ENCODE data around the gene SSR4. TPM values are rescaled to one million over a fixed set of nuclear protein-coding genes. Genes with fewer than 3 reads are reported as not detected.

Gene SSR4
- total RNA-seq, 2 experiments from 2014 or later = 171 to 173 TPM

GRCh38 chrX:153776120-153776599 is 18.3 kb upstream of the SSR4 start:
- Histone ChIP-seq H3K9me3 (ENCODE audit: control insufficient read depth in 1 of 2, insufficient read depth in 1 of 2, low read length in 2 of 2) (peaks cover 0 to 6% of the 10 kb centered on the region in 2 experiments), H3K4me3 (ENCODE audit: low read length) (no peak overlapping the region), H3K4me1 (ENCODE audit: insufficient read depth, low read length) (no peaks in the 10 kb centered on the region), H3K27me3 (ENCODE audit: control insufficient read depth in 1 of 2, insufficient read depth in 2 of 2, low read length in 2 of 2) (peaks cover 0 to 4% of the 10 kb centered on the region in 2 experiments), H3K27ac (ENCODE audit: low read depth in 1 of 2, low read length in 2 of 2) (no peak overlapping the region), H3K36me3 (ENCODE audit: insufficient read depth, low read length) (no peaks in the 10 kb centered on the region)
- Mint-ChIP-seq H3K9me3 (no peaks in the 10 kb centered on the region), H3K4me1 (ENCODE audit: low read depth) (peaks cover 5% of the 10 kb centered on the region), H3K36me3 (ENCODE audit: low read depth) (no peaks in the 10 kb centered on the region), H3K4me3 (no peak overlapping the region), H3K27me3 (peaks cover 5% of the 10 kb centered on the region), H3K27ac (no peak overlapping the region)
- no peak for TF ChIP-seq CTCF (IDR thresholded peaks at IDR 0.05)
- DNase-seq (no peak), ATAC-seq (ENCODE audit: poor library complexity) (no peak)
- intact Hi-C loops (cut with DNase I, micrococcal nuclease) = no loop called here
- CTCF ChIA-PET = no interaction called here
- POLR2A ChIA-PET = no interaction called here

DNA sequence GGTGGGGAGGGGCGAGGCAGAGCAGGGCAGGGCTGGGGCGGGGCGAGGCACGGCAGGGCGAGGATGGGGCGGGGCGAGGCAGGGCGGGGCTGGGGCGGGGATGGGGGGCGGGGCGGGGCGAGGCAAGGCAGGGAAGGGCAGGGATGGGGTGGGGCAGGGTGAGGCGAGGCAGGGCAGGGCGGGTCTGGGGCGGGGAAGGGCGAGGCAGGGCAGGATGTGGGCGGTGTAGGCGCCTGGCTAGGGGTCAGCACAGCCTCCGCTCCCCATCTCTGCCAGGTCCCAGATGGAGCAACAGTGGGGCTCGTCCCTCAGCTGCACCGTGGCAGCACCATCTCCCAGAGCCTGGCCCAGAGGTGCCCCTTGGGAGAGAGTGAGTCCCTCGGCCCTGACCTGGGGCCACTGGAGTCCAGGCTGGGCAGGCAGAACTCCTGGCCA is 17.8 kb upstream of the SSR4 start:
- peaks cover 5% of the 10 kb centered on the region for H3K4me1 Mint-ChIP-seq (ENCODE audit: low read depth)
- no peak overlapping the region for H3K4me3 Mint-ChIP-seq
- H3K36me3 ChIP-seq (ENCODE audit: insufficient read depth, low read length) = no peaks in the 10 kb centered on the region
- POLR2A ChIA-PET = no interaction called here
- H3K27ac Mint-ChIP-seq = no peak overlapping the region
- H3K36me3 Mint-ChIP-seq (ENCODE audit: low read depth) = no peaks in the 10 kb centered on the region
- CTCF ChIA-PET = no interaction called here
- intact Hi-C loops (cut with DNase I, micrococcal nuclease) = no loop called here
- H3K4me3 ChIP-seq (ENCODE audit: low read length) = no peak overlapping the region
- no peak for DNase-seq
- H3K27ac ChIP-seq (ENCODE audit: low read depth in 1 of 2, low read length in 2 of 2) = no peak overlapping the region
- no peak for ATAC-seq (ENCODE audit: poor library complexity)
- no peak for TF ChIP-seq CTCF (IDR thresholded peaks at IDR 0.05)
- no peaks in the 10 kb centered on the region for H3K4me1 ChIP-seq (ENCODE audit: insufficient read depth, low read length)
- peaks cover 0 to 6% of the 10 kb centered on the region in 2 experiments for H3K9me3 ChIP-seq (ENCODE audit: control insufficient read depth in 1 of 2, insufficient read depth in 1 of 2, low read length in 2 of 2)
- peaks cover 5% of the 10 kb centered on the region for H3K27me3 Mint-ChIP-seq
- peaks cover 0 to 4% of the 10 kb centered on the region in 2 experiments for H3K27me3 ChIP-seq (ENCODE audit: control insufficient read depth in 1 of 2, insufficient read depth in 2 of 2, low read length in 2 of 2)
- H3K9me3 Mint-ChIP-seq = no peaks in the 10 kb centered on the region

DNA sequence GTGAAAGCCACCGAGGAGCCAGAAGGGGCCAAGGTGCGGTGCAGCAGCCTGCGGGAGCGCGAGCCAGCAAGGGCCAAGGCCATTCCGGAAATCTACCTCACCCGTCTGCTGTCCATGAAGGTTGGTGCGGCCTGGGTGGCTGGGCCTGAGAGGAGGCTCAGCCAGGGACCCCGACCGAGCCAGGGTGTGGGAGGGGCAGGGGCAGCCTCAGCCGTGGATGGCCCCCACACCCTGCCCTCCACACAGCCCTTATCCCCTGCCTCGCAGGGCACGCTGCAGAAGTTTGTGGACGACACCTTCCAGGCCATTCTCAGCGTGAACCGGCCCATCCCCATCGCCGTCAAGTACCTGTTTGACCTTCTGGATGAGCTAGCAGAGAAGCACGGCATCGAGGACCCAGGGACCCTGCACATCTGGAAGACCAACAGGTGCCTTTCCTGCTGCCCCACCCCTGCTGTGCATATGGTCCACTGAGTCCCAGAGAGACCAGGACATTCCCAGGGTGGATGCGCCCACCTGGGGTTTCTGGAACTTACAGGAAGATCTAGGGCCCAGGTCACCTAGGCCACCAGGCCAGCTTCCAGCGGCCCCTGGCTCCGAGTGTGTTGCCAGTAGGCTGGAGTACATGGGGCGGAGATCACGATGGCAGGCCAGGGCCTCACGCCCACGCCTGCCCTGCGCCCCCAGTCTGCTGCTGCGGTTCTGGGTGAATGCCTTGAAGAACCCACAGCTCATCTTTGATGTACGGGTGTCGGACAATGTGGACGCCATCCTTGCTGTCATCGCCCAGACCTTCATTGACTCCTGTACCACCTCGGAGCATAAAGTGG is 17.0 kb upstream of the SSR4 start:
- CTCF ChIA-PET = no interaction called here

More for the DNA sequence above, 17.0 kb upstream of the SSR4 start:
- intact Hi-C loops (cut with DNase I, micrococcal nuclease) = no loop called here
- Histone ChIP-seq H3K27me3 (ENCODE audit: control insufficient read depth in 1 of 2, insufficient read depth in 2 of 2, low read length in 2 of 2) (peaks cover 0 to 4% of the 10 kb centered on the region in 2 experiments), H3K4me3 (ENCODE audit: low read length) (no peak overlapping the region), H3K9me3 (ENCODE audit: control insufficient read depth in 1 of 2, insufficient read depth in 1 of 2, low read length in 2 of 2) (peaks cover 0 to 6% of the 10 kb centered on the region in 2 experiments), H3K36me3 (ENCODE audit: insufficient read depth, low read length) (no peaks in the 10 kb centered on the region), H3K4me1 (ENCODE audit: insufficient read depth, low read length) (no peaks in the 10 kb centered on the region), H3K27ac (ENCODE audit: low read depth in 1 of 2, low read length in 2 of 2) (no peak overlapping the region)
- no peak for TF ChIP-seq CTCF (IDR thresholded peaks at IDR 0.05)
- POLR2A ChIA-PET = no interaction called here
- DNase-seq (no peak), ATAC-seq (ENCODE audit: poor library complexity) (no peak)
- no peaks in the 10 kb centered on the region for H3K9me3 Mint-ChIP-seq
- peaks cover 5% of the 10 kb centered on the region for H3K27me3 Mint-ChIP-seq
- H3K27ac Mint-ChIP-seq = no peak overlapping the region
- H3K4me1 Mint-ChIP-seq (ENCODE audit: low read depth) = peaks cover 5% of the 10 kb centered on the region
- no peaks in the 10 kb centered on the region for H3K36me3 Mint-ChIP-seq (ENCODE audit: low read depth)
- H3K4me3 Mint-ChIP-seq = no peak overlapping the region
